HEK293 (cell line): ENCODE results near the gene NUFIP1.

ENCODE experiments used
- CTCF ChIA-PET: fragments of 350-600 bp; formaldehyde crosslinking; extraction: SDS; loops from one replicate; lab custom pipeline; 2021; ENCODE audit warnings: antibody characterized with exemption; lab: Yijun Ruan, JAX
- POLR2A ChIA-PET: fragments of 300-600 bp; formaldehyde crosslinking; extraction: SDS; loops from one replicate; lab custom pipeline; 2020; ENCODE audit warnings: antibody characterized with exemption, inconsistent platforms; lab: Yijun Ruan, JAX
- H3K27ac ChIP-seq: fragments of 200-500 bp; sonication (Bioruptor generic); 2 replicates; pipeline ENCODE4 v1.5.1; 2014; ENCODE audit warnings: low read depth, low read length, control low read depth, inconsistent platforms; ENCODE audit errors: extremely low read depth
- H3K36me3 ChIP-seq, 2 experiments: fragments of 200-500 bp in 1 of 2; sonication (Bioruptor generic) in 1 of 2; 1 replicate in 1 of 2; 2 replicates in 1 of 2; pipeline ENCODE4 v1.5.1; 2014 to 2017; ENCODE audit warnings: inconsistent platforms in 2 of 2, low read length in 2 of 2; ENCODE audit not compliant: control insufficient read depth in 2 of 2, insufficient read depth in 1 of 2
- H3K4me1 ChIP-seq: fragments of 200-500 bp; sonication (Bioruptor generic); 2 replicates; pipeline ENCODE4 v1.5.1; 2014; ENCODE audit warnings: mild to moderate bottlenecking, low read length, inconsistent platforms; ENCODE audit not compliant: control insufficient read depth, insufficient read depth
- H3K4me3 ChIP-seq: 2 replicates; pipeline ENCODE4 v1.5.1; 2011; ENCODE audit warnings: low read depth, mild to moderate bottlenecking, control low read depth, low read length, moderate library complexity
- H3K9me3 ChIP-seq: fragments of 200-500 bp; sonication (Bioruptor generic); 2 replicates; pipeline ENCODE4 v1.5.1; 2014; ENCODE audit warnings: low read depth, low read length, inconsistent platforms; ENCODE audit not compliant: control insufficient read depth, insufficient read depth
- GFI1B ChIP-seq: fragments of 450-650 bp; formaldehyde crosslinking; IDR thresholded peaks from 2 replicates; pipeline ENCODE4 v1.5.1; 2016; ENCODE audit warnings: missing biosample characterization, missing genetic modification characterization
- GLI4 ChIP-seq: fragments of 450-650 bp; formaldehyde crosslinking; IDR thresholded peaks from 2 replicates; pipeline ENCODE4 v1.5.1; 2016; ENCODE audit warnings: missing biosample characterization, missing genetic modification characterization
- HOXA7 ChIP-seq: sonication (generic); formaldehyde crosslinking; IDR thresholded peaks from 2 replicates; pipeline ENCODE4 v1.8.1; 2022; ENCODE audit warnings: missing genetic modification reagents, borderline replicate concordance
- MEIS1 ChIP-seq: sonication (generic); formaldehyde crosslinking; IDR thresholded peaks from 2 replicates; pipeline ENCODE4 v1.8.1; 2022; ENCODE audit warnings: missing genetic modification reagents, mild to moderate bottlenecking, borderline replicate concordance
- YY1 ChIP-seq: fragments of 450-650 bp; formaldehyde crosslinking; IDR thresholded peaks from 2 replicates; pipeline ENCODE4 v1.5.1; 2018; ENCODE audit warnings: missing biosample characterization, missing genetic modification characterization
- ZFP41 ChIP-seq: fragments of 450-650 bp; formaldehyde crosslinking; IDR thresholded peaks from 2 replicates; pipeline ENCODE4 v1.5.1; 2016; ENCODE audit warnings: missing biosample characterization, missing genetic modification characterization, borderline replicate concordance
- ZNF335 ChIP-seq: fragments of 450-650 bp; formaldehyde crosslinking; conservative IDR thresholded peaks from 2 replicates; pipeline ENCODE4 v1.5.1; 2016; ENCODE audit warnings: missing biosample characterization, missing genetic modification characterization
- ZNF341 ChIP-seq: fragments of 450-650 bp; formaldehyde crosslinking; IDR thresholded peaks from 2 replicates; pipeline ENCODE4; 2016; ENCODE audit warnings: low read depth, missing biosample characterization, missing genetic modification characterization
- ZNF362 ChIP-seq: fragments of 450-650 bp; formaldehyde crosslinking; IDR thresholded peaks from 2 replicates; pipeline ENCODE4 v1.5.1; 2016; ENCODE audit warnings: missing biosample characterization, missing genetic modification characterization
- ZNF366 ChIP-seq: fragments of 450-650 bp; formaldehyde crosslinking; conservative IDR thresholded peaks from 2 replicates; pipeline ENCODE4 v1.5.1; 2016; ENCODE audit warnings: missing biosample characterization, missing genetic modification characterization
- ZNF37A ChIP-seq: fragments of 450-650 bp; IDR thresholded peaks from 2 replicates; pipeline ENCODE4 v1.5.1; 2018; ENCODE audit warnings: missing biosample characterization, missing genetic modification characterization
- ZNF518A ChIP-seq: fragments of 450-650 bp; formaldehyde crosslinking; conservative IDR thresholded peaks from 2 replicates; pipeline ENCODE4 v1.5.1; 2016; ENCODE audit warnings: low read depth, missing biosample characterization, missing genetic modification characterization
- ZNF596 ChIP-seq: fragments of 450-650 bp; IDR thresholded peaks from 2 replicates; pipeline ENCODE4 v1.5.0; 2018; ENCODE audit warnings: missing biosample characterization, mild to moderate bottlenecking, missing genetic modification characterization, moderate library complexity
- ZNF623 ChIP-seq: fragments of 450-650 bp; formaldehyde crosslinking; IDR thresholded peaks from 2 replicates; pipeline ENCODE4 v1.5.1; 2016; ENCODE audit warnings: missing biosample characterization, missing genetic modification characterization
- ZNF664 ChIP-seq: fragments of 450-650 bp; formaldehyde crosslinking; IDR thresholded peaks from 2 replicates; pipeline ENCODE4 v1.5.1; 2016; ENCODE audit warnings: missing biosample characterization, missing genetic modification characterization
- ZNF785 ChIP-seq: fragments of 450-650 bp; formaldehyde crosslinking; IDR thresholded peaks from 2 replicates; pipeline ENCODE4 v1.5.1; 2016; ENCODE audit warnings: missing biosample characterization, missing genetic modification characterization
- ZNF791 ChIP-seq: fragments of 450-650 bp; formaldehyde crosslinking; IDR thresholded peaks from 2 replicates; pipeline ENCODE4 v1.5.1; 2016; ENCODE audit warnings: missing biosample characterization, missing genetic modification characterization
- ZSCAN23 ChIP-seq: fragments of 450-650 bp; formaldehyde crosslinking; IDR thresholded peaks from 2 replicates; pipeline ENCODE4 v1.5.1; 2016; ENCODE audit warnings: missing biosample characterization, missing genetic modification characterization
- ZXDB ChIP-seq: fragments of 450-650 bp; formaldehyde crosslinking; IDR thresholded peaks from 2 replicates; pipeline ENCODE4 v1.5.1; 2016; ENCODE audit warnings: missing biosample characterization, missing genetic modification characterization
- TF ChIP-seq, protein P1 (sequence below): fragments of 450-650 bp; formaldehyde crosslinking; IDR thresholded peaks from 2 replicates; pipeline ENCODE4 v1.5.1; 2017; ENCODE audit warnings: missing biosample characterization, missing genetic modification characterization
- TF ChIP-seq, protein P2 (sequence below): fragments of 450-650 bp; formaldehyde crosslinking; IDR thresholded peaks from 2 replicates; pipeline ENCODE4 v1.5.1; 2017; ENCODE audit warnings: missing biosample characterization, missing genetic modification characterization

NUFIP1 gene

DNA sequence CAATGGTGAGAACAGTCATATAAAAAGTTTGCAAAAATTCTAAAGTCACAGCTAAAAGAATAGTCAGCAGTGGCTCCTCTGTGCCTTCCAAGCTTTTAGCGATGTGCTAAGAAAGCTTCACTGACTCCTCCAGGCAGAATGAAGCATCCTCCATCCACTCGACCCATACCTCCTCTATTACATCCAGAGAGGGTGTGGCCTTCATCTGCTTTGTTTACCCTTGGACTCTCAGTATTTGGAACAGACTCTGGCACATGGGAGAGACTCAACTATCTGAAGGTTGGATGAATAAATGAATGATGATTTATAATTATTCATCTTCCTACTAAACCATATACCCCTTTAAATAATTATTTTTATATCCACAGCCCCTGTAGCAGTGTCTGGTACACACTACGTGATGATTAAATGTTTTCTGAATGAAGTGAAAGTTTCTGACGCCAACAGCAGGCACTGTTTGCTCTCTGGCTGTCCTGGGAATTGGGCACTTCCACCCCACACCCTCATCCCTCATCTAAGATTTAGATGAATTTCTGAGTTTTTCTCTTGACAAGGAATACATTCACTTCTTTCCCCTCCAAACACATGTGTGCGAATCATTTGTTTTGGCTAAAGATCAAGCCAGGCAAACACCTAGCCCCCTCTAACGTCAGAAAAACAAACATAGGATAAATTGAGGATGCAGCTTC lies 93.9 kb downstream of the NUFIP1 start:
- H3K27ac ChIP-seq = no peak overlapping the region
- no peaks in the 10 kb centered on the region for H3K36me3 ChIP-seq
- peaks cover 3% of the 10 kb centered on the region for H3K4me1 ChIP-seq
- no peak for TF ChIP-seq ZNF366
- TF ChIP-seq ZNF341 (tag by site-specific recombination) = peak; percentile 74
- no peak for TF ChIP-seq ZNF623 (tag by site-specific recombination)
- 0 out of 2 replicates have a peak, but pooled peaks have one; percentile 10 for TF ChIP-seq ZNF664 (tag by site-specific recombination)
- no peak for TF ChIP-seq MEIS1 (CRISPR knock-in tag)
- TF ChIP-seq ZFP41 (tag by site-specific recombination) = no peak
- no peak for TF ChIP-seq ZXDB (tag by site-specific recombination)
- no peak for TF ChIP-seq ZNF37A (tag by site-specific recombination)
- no peak for TF ChIP-seq ZNF596 (tag by site-specific recombination)
- TF ChIP-seq ZSCAN23 (tag by site-specific recombination) = no peak
- TF ChIP-seq ZNF362 (tag by site-specific recombination) = no peak
- TF ChIP-seq ZNF518A (tag by site-specific recombination) = no peak
- no peak for TF ChIP-seq HOXA7 (CRISPR knock-in tag)
- TF ChIP-seq, protein P1, sequence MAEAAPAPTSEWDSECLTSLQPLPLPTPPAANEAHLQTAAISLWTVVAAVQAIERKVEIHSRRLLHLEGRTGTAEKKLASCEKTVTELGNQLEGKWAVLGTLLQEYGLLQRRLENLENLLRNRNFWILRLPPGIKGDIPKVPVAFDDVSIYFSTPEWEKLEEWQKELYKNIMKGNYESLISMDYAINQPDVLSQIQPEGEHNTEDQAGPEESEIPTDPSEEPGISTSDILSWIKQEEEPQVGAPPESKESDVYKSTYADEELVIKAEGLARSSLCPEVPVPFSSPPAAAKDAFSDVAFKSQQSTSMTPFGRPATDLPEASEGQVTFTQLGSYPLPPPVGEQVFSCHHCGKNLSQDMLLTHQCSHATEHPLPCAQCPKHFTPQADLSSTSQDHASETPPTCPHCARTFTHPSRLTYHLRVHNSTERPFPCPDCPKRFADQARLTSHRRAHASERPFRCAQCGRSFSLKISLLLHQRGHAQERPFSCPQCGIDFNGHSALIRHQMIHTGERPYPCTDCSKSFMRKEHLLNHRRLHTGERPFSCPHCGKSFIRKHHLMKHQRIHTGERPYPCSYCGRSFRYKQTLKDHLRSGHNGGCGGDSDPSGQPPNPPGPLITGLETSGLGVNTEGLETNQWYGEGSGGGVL (tag by site-specific recombination) = no peak
- peak; percentile 59; the same call in 1 of the 2 replicates for TF ChIP-seq ZNF335 (tag by site-specific recombination)
- TF ChIP-seq ZNF785 (tag by site-specific recombination) = no peak
- no peak for TF ChIP-seq YY1 (tag by site-specific recombination)
- no peak for TF ChIP-seq ZNF791 (tag by site-specific recombination)
- no peak for TF ChIP-seq GFI1B (tag by site-specific recombination)
- no peak for TF ChIP-seq GLI4 (tag by site-specific recombination)
- TF ChIP-seq, protein P2, sequence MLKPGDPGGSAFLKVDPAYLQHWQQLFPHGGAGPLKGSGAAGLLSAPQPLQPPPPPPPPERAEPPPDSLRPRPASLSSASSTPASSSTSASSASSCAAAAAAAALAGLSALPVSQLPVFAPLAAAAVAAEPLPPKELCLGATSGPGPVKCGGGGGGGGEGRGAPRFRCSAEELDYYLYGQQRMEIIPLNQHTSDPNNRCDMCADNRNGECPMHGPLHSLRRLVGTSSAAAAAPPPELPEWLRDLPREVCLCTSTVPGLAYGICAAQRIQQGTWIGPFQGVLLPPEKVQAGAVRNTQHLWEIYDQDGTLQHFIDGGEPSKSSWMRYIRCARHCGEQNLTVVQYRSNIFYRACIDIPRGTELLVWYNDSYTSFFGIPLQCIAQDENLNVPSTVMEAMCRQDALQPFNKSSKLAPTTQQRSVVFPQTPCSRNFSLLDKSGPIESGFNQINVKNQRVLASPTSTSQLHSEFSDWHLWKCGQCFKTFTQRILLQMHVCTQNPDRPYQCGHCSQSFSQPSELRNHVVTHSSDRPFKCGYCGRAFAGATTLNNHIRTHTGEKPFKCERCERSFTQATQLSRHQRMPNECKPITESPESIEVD (tag by site-specific recombination) = no peak
- TF ChIP-seq, all 188 proteins: peak for 3
- Histone ChIP-seq H3K9me3 (no peaks in the 10 kb centered on the region), H3K4me3 (no peak overlapping the region)
- ChIA-PET CTCF (interaction anchor here (0.6 to 0.7 kb wide), 2 partner anchors 337 to 664 kb away, joined by 4 read pairs; no protein-coding TSS in a partner anchor), POLR2A (no interaction called here)
